Astrocyte (in vitro differentiated cells and primary cell): ENCODE data around the gene ZBTB45. TPM values are rescaled to one million over a fixed set of nuclear protein-coding genes. Genes with fewer than 3 reads are reported as not detected.
A peak's percentile ranks its signal among the peaks of the same experiment; 100 is the strongest.

Source experiments
- DNase-seq: peaks from one replicate; pipeline ENCODE4 v3.0.0-alpha.2; 2010; ENCODE audit warnings: low read depth
- FAIRE-seq: peaks from 2 replicates; lab custom pipeline; 2011; peaks lifted over from hg19 to GRCh38; lab: Jason Lieb, UNC
- H2AFZ ChIP-seq: 2 replicates; pipeline ENCODE4 v1.6.0; 2012; ENCODE audit warnings: low read depth, low read length, inconsistent platforms
- H3K27ac ChIP-seq: 2 replicates; pipeline ENCODE4 v1.5.1; 2011; ENCODE audit warnings: low read depth, low read length, inconsistent platforms
- H3K27me3 ChIP-seq: 2 replicates; pipeline ENCODE4 v1.6.0; 2011; ENCODE audit warnings: low read length, inconsistent platforms; ENCODE audit not compliant: insufficient read depth
- H3K36me3 ChIP-seq: 2 replicates; pipeline ENCODE4 v1.5.1; 2011; ENCODE audit warnings: low read length, inconsistent platforms; ENCODE audit not compliant: insufficient read depth
- H3K4me1 ChIP-seq: 2 replicates; pipeline ENCODE4 v1.5.1; 2011; ENCODE audit warnings: low read length, inconsistent platforms; ENCODE audit not compliant: insufficient read depth
- H3K4me2 ChIP-seq: 2 replicates; pipeline ENCODE4 v1.6.0; 2012; ENCODE audit warnings: low read length, inconsistent platforms
- H3K4me3 ChIP-seq: 2 replicates; pipeline ENCODE4 v1.5.1; 2011; ENCODE audit warnings: low read depth, mild to moderate bottlenecking, low read length, inconsistent platforms; ENCODE audit not compliant: insufficient read depth
- H3K79me2 ChIP-seq: 2 replicates; pipeline ENCODE4 v1.6.0; 2012; ENCODE audit warnings: mild to moderate bottlenecking, low read length, inconsistent platforms; ENCODE audit not compliant: insufficient read depth
- H3K9ac ChIP-seq: 2 replicates; pipeline ENCODE4 v1.6.0; 2012; ENCODE audit warnings: mild to moderate bottlenecking, low read length, inconsistent platforms
- H3K9me3 ChIP-seq: 2 replicates; pipeline ENCODE4 v1.5.1; 2012; ENCODE audit warnings: low read depth, mild to moderate bottlenecking, low read length, inconsistent platforms; ENCODE audit not compliant: insufficient read depth
- H4K20me1 ChIP-seq: 2 replicates; pipeline ENCODE4 v1.6.0; 2012; ENCODE audit warnings: low read length, inconsistent platforms; ENCODE audit not compliant: insufficient read depth
- H3K27ac Mint-ChIP-seq: one replicate; pipeline ENCODE4 v1.8.0; 2021; ENCODE audit warnings: mild to moderate bottlenecking, mixed read lengths; ENCODE audit not compliant: unreplicated experiment
- H3K27me3 Mint-ChIP-seq: one replicate; pipeline ENCODE4 v1.8.0; 2021; ENCODE audit warnings: low read depth, mixed read lengths; ENCODE audit not compliant: unreplicated experiment
- H3K36me3 Mint-ChIP-seq: one replicate; pipeline ENCODE4 v1.8.0; 2021; ENCODE audit warnings: low read depth, mixed read lengths; ENCODE audit not compliant: unreplicated experiment
- H3K4me1 Mint-ChIP-seq: one replicate; pipeline ENCODE4 v1.8.0; 2021; ENCODE audit warnings: low read depth, mixed read lengths; ENCODE audit not compliant: unreplicated experiment
- H3K4me3 Mint-ChIP-seq: one replicate; pipeline ENCODE4 v1.8.0; 2021; ENCODE audit warnings: mild to moderate bottlenecking, moderate library complexity, mixed read lengths; ENCODE audit not compliant: unreplicated experiment
- H3K9me3 Mint-ChIP-seq: one replicate; pipeline ENCODE4 v1.8.0; 2021; ENCODE audit warnings: mild to moderate bottlenecking, mixed read lengths; ENCODE audit not compliant: unreplicated experiment
- CTCF ChIP-seq: IDR thresholded peaks from 2 replicates; pipeline ENCODE4 v1.5.1; 2011; ENCODE audit warnings: low read depth, mild to moderate bottlenecking, inconsistent platforms, low read length, moderate library complexity; ENCODE audit not compliant: insufficient read depth
- EZH2 ChIP-seq: IDR thresholded peaks from 2 replicates; pipeline ENCODE4 v1.6.1; 2012; ENCODE audit warnings: mild to moderate bottlenecking, low read length, inconsistent platforms; ENCODE audit not compliant: insufficient read depth
- total RNA-seq: library from RNA; stranded (reverse); gene quantifications from 2 replicates; pipeline ENCODE4 v1.2.1, GENCODE V29; 2021

ZBTB45 gene
- total RNA-seq, 1 donor from 2014 or later: 16.3 TPM

DNA sequence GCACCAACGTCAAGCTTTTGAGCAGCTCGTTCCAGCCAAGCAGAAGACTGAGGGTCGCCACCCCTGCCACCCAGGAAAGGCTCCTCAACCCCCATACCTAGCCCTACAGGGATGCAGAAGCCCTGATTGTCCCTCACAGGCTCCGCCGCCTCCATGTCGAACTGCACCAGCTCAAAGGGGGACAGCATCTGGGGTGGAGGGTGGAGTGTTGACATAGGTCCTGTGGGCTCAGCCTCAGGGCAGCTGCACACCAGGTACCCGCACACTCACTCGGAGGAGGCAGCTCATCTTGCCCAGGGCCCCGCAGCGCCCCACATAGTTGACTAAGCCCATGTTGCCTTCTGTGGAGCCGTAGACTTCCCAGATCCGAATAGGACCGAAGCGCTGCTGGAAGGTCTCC is 19.4 kb downstream of the ZBTB45 start:
- peaks cover 8% of the 10 kb centered on the region for H3K4me1 Mint-ChIP-seq
- no peak overlapping the region for H3K27ac Mint-ChIP-seq
- H3K27me3 ChIP-seq: no peaks in the 10 kb centered on the region
- no peaks in the 10 kb centered on the region for H3K9me3 Mint-ChIP-seq
- peaks cover 4% of the 10 kb centered on the region for H3K9me3 ChIP-seq
- H3K27me3 Mint-ChIP-seq: no peaks in the 10 kb centered on the region
- peaks cover 4% of the 10 kb centered on the region for H3K4me1 ChIP-seq
- no peak for FAIRE-seq
- H3K27ac ChIP-seq: no peak overlapping the region
- no peak for DNase-seq
- TF ChIP-seq EZH2 (no peak), CTCF (no peak)
- H3K36me3 ChIP-seq: no peaks in the 10 kb centered on the region
- H3K4me2 ChIP-seq: peak overlapping the region; percentile 93
- H3K79me2 ChIP-seq: no peaks in the 10 kb centered on the region
- H2AFZ ChIP-seq: no peak overlapping the region
- no peak overlapping the region for H3K4me3 ChIP-seq
- no peak overlapping the region for H3K9ac ChIP-seq
- peak overlapping the region; percentile 91 for H3K4me3 Mint-ChIP-seq
- H4K20me1 ChIP-seq: no peaks in the 10 kb centered on the region
- H3K36me3 Mint-ChIP-seq: peaks cover 8% of the 10 kb centered on the region

GRCh38 chr19:58499021-58499927 is 20.3 kb downstream of the ZBTB45 start:
- Histone ChIP-seq H3K4me3 (peak overlapping the region; percentile 66), H3K27me3 (no peaks in the 10 kb centered on the region), H3K27ac (peak overlapping the region; percentile 38), H3K9me3 (peaks cover 4% of the 10 kb centered on the region), H2AFZ (peak overlapping the region; percentile 87), H3K4me1 (peaks cover 4% of the 10 kb centered on the region), H3K4me2 (peak overlapping the region; percentile 93), H3K9ac (peak overlapping the region; percentile 71), H3K79me2 (no peaks in the 10 kb centered on the region), H3K36me3 (no peaks in the 10 kb centered on the region), H4K20me1 (no peaks in the 10 kb centered on the region)
- TF ChIP-seq CTCF (peak; percentile 23), EZH2 (no peak)
- FAIRE-seq: no peak
- peak; percentile 92 for DNase-seq
- no peaks in the 10 kb centered on the region for H3K9me3 Mint-ChIP-seq
- H3K4me1 Mint-ChIP-seq: peaks cover 8% of the 10 kb centered on the region
- H3K27me3 Mint-ChIP-seq: no peaks in the 10 kb centered on the region
- peaks cover 8% of the 10 kb centered on the region for H3K36me3 Mint-ChIP-seq
- peak overlapping the region; percentile 79 for H3K27ac Mint-ChIP-seq
- H3K4me3 Mint-ChIP-seq: peak overlapping the region; percentile 91
